ENCODE data around the gene HOXA7. TPM values are rescaled to one million over a fixed set of nuclear protein-coding genes. Genes with fewer than 3 reads are reported as not detected.

Gene HOXA7
- total RNA-seq, 1 donor from 2014 or later, result not detected

GRCh38 chr7:27130540-27131389 is 25.7 kb downstream of the HOXA7 start, which contains the start of gene HOXA4:
Gene HOXA4, minus strand, starts transcription at chr7:27130757. Its CDS starts 24 bp downstream, at chr7:27130733.
- POLR2A ChIA-PET, result interaction anchor here (0.7 to 2.2 kb wide), 3 partner anchors 34 to 785 kb away, joined by 4 to 16 read pairs (median 10); partner anchors contain the start of gene SKAP2
- TF ChIP-seq CTCF (IDR thresholded peaks at IDR 0.05), result no peak
- peaks cover 2% of the 10 kb centered on the region for H3K4me1 Mint-ChIP-seq
- H3K27ac Mint-ChIP-seq, result no peak within 1 kb of the TSS
- intact Hi-C loops (cut with micrococcal nuclease), result loop anchor here (1.0 to 2.0 kb wide), 3 partner anchors 20 to 266 kb away; partner anchors contain the start of gene SKAP2
- H3K36me3 Mint-ChIP-seq (ENCODE audit: low read depth), result no peaks in the 10 kb centered on the region
- peaks cover 40% of the 10 kb centered on the region for H3K27me3 Mint-ChIP-seq
- DNase-seq, result peak; percentile 70
- CTCF ChIA-PET, result no interaction called here
- ATAC-seq (ENCODE audit: low read depth), result peak; percentile 96
- no peaks in the 10 kb centered on the region for H3K9me3 Mint-ChIP-seq
- peak within 1 kb of the TSS; percentile 76 for H3K4me3 Mint-ChIP-seq

- ATAC-seq (ENCODE audit: low read depth), result peak; percentile 29
- Mint-ChIP-seq H3K36me3 (ENCODE audit: low read depth) (no peaks in the 10 kb centered on the region), H3K4me3 (no peak overlapping the region), H3K9me3 (no peaks in the 10 kb centered on the region), H3K4me1 (peaks cover 2% of the 10 kb centered on the region), H3K27ac (no peak overlapping the region), H3K27me3 (peaks cover 44% of the 10 kb centered on the region)
- CTCF ChIA-PET, result no interaction called here
- no peak for TF ChIP-seq CTCF (IDR thresholded peaks at IDR 0.05)
- intact Hi-C loops (cut with micrococcal nuclease), result loop anchor here (1.0 to 2.0 kb wide), 3 partner anchors 21 to 266 kb away; partner anchors contain the start of gene SKAP2
- POLR2A ChIA-PET, result interaction anchor here (2.0 to 2.2 kb wide), 2 partner anchors 33 to 266 kb away, joined by 10 to 16 read pairs; partner anchors contain the start of gene SKAP2
- no peak for DNase-seq
Measured at GRCh38 chr7:27129729-27130539, 26.5 kb downstream of the HOXA7 start.

DNA sequence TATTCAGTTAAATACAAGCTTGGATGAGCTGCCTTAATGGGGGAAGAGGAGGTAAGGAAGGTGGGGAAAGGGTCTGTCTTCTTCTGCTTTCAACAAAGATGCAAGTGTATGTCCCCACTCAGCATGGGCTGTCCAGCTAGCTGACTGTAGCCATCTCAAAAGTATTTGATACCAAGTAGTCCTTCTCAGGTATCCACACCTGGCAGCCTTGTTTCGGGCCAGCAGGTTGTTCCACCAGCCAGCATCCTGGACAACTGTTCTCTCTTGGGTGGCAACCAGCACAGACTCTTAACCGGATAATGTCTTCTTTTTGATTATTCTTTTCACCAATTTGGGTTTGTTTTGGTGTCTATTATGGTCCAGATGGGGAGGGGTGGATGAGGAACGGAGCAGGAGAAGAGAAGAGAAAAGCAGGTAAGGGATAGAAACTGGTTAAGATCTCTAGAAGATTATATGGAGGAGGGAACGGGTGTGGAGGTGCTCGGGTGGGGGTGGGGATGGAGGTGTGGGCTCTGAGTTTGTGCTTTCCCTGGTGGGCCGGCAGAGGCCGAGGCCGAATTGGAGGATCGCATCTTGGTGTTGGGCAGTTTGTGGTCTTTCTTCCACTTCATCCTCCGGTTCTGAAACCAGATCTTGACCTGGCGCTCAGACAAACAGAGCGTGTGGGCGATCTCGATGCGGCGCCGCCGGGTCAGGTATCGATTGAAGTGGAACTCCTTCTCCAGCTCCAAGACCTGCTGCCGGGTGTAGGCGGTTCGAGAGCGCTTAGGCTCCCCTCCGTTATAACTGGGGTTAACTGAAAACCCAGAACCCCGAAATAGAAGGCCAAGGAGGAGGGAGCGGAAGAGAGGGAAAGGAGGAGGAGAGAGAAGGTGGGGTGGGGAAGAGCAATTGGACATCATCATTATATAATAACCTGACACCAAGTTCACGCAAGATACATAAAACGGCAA is 27.4 kb downstream of the HOXA7 start:
- DNase-seq (no peak), ATAC-seq (ENCODE audit: low read depth) (no peak)
- Mint-ChIP-seq H3K9me3 (no peaks in the 10 kb centered on the region), H3K36me3 (ENCODE audit: low read depth) (no peaks in the 10 kb centered on the region), H3K27ac (no peak overlapping the region), H3K4me1 (no peaks in the 10 kb centered on the region), H3K4me3 (peak overlapping the region; percentile 4), H3K27me3 (peaks cover 43% of the 10 kb centered on the region)
- POLR2A ChIA-PET, result no interaction called here
- intact Hi-C loops (cut with micrococcal nuclease), result no loop called here
- CTCF ChIA-PET, result no interaction called here
- TF ChIP-seq CTCF (IDR thresholded peaks at IDR 0.05), result no peak

DNA sequence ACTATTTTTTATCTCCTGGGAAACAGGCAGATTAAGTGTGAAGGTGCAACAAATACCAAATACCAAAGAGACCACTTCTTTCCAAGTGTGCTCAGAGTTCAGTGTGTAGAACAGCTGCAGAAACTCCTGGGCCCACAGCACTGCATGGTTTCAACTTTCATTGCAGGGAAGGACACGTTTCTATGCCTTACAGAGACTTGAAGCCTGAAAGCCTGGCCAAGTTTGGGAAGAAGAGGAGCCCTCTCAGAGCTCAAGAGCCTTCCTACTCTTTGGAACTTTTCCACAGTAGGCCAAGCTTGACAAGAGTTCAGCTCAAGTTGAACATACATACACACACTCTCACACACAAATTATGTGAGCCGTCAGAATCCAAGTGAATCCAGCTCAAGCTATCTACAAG is 28.4 kb downstream of the HOXA7 start:
- intact Hi-C loops (cut with micrococcal nuclease), result no loop called here
- H3K4me3 Mint-ChIP-seq, result no peak overlapping the region
- no peaks in the 10 kb centered on the region for H3K4me1 Mint-ChIP-seq
- H3K27ac Mint-ChIP-seq, result no peak overlapping the region
- DNase-seq (no peak), ATAC-seq (ENCODE audit: low read depth) (no peak)
- peaks cover 36% of the 10 kb centered on the region for H3K27me3 Mint-ChIP-seq
- H3K36me3 Mint-ChIP-seq (ENCODE audit: low read depth), result no peaks in the 10 kb centered on the region
- POLR2A ChIA-PET, result no interaction called here
- H3K9me3 Mint-ChIP-seq, result no peaks in the 10 kb centered on the region
- CTCF ChIA-PET, result no interaction called here
- TF ChIP-seq CTCF (IDR thresholded peaks at IDR 0.05), result no peak
